Glutamatergic neuron (in vitro differentiated cells): Measurements from ENCODE around the gene NHLRC4. TPM values are rescaled to one million over a fixed set of nuclear protein-coding genes. Genes with fewer than 3 reads are reported as not detected.
A peak's percentile ranks its signal among the peaks of the same experiment; 100 is the strongest.

Source experiments
- DNase-seq: peaks from one replicate; pipeline ENCODE4 v3.0.0; 2022
- H3K27ac Mint-ChIP-seq: one replicate; pipeline ENCODE4 v1.8.0; 2020; ENCODE audit warnings: mild to moderate bottlenecking, mixed read lengths, inconsistent platforms; ENCODE audit not compliant: unreplicated experiment
- H3K27me3 Mint-ChIP-seq: one replicate; pipeline ENCODE4 v1.8.0; 2020; ENCODE audit warnings: mild to moderate bottlenecking, moderate library complexity, mixed read lengths, inconsistent platforms; ENCODE audit not compliant: unreplicated experiment
- H3K36me3 Mint-ChIP-seq: one replicate; pipeline ENCODE4 v1.8.0; 2020; ENCODE audit warnings: mild to moderate bottlenecking, mixed read lengths, inconsistent platforms; ENCODE audit not compliant: unreplicated experiment
- H3K4me1 Mint-ChIP-seq: one replicate; pipeline ENCODE4 v1.8.0; 2020; ENCODE audit warnings: mild to moderate bottlenecking, low read depth, mixed read lengths, inconsistent platforms; ENCODE audit not compliant: unreplicated experiment
- H3K4me3 Mint-ChIP-seq: one replicate; pipeline ENCODE4 v1.8.0; 2020; ENCODE audit warnings: mild to moderate bottlenecking, mixed read lengths, inconsistent platforms; ENCODE audit not compliant: unreplicated experiment
- H3K9me3 Mint-ChIP-seq: one replicate; pipeline ENCODE4 v1.8.0; 2020; ENCODE audit warnings: mild to moderate bottlenecking, moderate library complexity, mixed read lengths, inconsistent platforms; ENCODE audit not compliant: unreplicated experiment
- CTCF ChIP-seq: fragments of 200-600 bp; sonication (generic); IDR thresholded peaks from one replicate; pipeline ENCODE4 v1.5.0; 2021; ENCODE audit not compliant: partially characterized antibody, unreplicated experiment
- total RNA-seq: library from RNA; stranded (reverse); fragmentation: NEBNext Ultra II Directional; extraction: Animal tissue kit (Norgen Biotek cat#: 25700); gene quantifications from one replicate; pipeline ENCODE4 v1.2.1, GENCODE V29; 2021; ENCODE audit not compliant: unreplicated experiment

NHLRC4 gene
- total RNA-seq, 1 donor from 2014 or later = 3.4 TPM

GRCh38 chr16:563072-563644 lies 3.6 kb upstream of the NHLRC4 start:
- no peak for DNase-seq
- Mint-ChIP-seq H3K4me3 (no peak overlapping the region), H3K9me3 (peaks cover 6% of the 10 kb centered on the region), H3K4me1 (peaks cover 10% of the 10 kb centered on the region), H3K27ac (no peak overlapping the region), H3K36me3 (no peaks in the 10 kb centered on the region), H3K27me3 (peaks cover 6% of the 10 kb centered on the region)
- TF ChIP-seq CTCF = no peak

GRCh38 chr16:564690-565418 lies 2.0 kb upstream of the NHLRC4 start:
- DNase-seq = no peak
- Mint-ChIP-seq H3K27me3 (peaks cover 6% of the 10 kb centered on the region), H3K4me3 (no peak overlapping the region), H3K4me1 (peaks cover 12% of the 10 kb centered on the region), H3K9me3 (peaks cover 11% of the 10 kb centered on the region), H3K27ac (no peak overlapping the region), H3K36me3 (no peaks in the 10 kb centered on the region)
- no peak for TF ChIP-seq CTCF

- peaks cover 13% of the 10 kb centered on the region for H3K9me3 Mint-ChIP-seq
- no peak overlapping the region for H3K27ac Mint-ChIP-seq
- H3K27me3 Mint-ChIP-seq = peaks cover 6% of the 10 kb centered on the region
- no peak for DNase-seq
- H3K36me3 Mint-ChIP-seq = no peaks in the 10 kb centered on the region
- H3K4me3 Mint-ChIP-seq = no peak overlapping the region
- H3K4me1 Mint-ChIP-seq = peaks cover 12% of the 10 kb centered on the region
- no peak for TF ChIP-seq CTCF
Observed at GRCh38 chr16:565419-566330, 1.1 kb upstream of the NHLRC4 start.

GRCh38 chr16:567373-568256 lies 810 bp downstream of the NHLRC4 start:
- no peak overlapping the region for H3K4me3 Mint-ChIP-seq
- H3K36me3 Mint-ChIP-seq = no peaks in the 10 kb centered on the region
- H3K27me3 Mint-ChIP-seq = peaks cover 1% of the 10 kb centered on the region
- DNase-seq = no peak
- TF ChIP-seq CTCF = no peak
- peaks cover 16% of the 10 kb centered on the region for H3K4me1 Mint-ChIP-seq
- H3K9me3 Mint-ChIP-seq = peaks cover 21% of the 10 kb centered on the region
- peak overlapping the region; percentile 17 for H3K27ac Mint-ChIP-seq
